Esophagus squamous epithelium (tissue), 5 donors: ENCODE measurements around the gene NME9. TPM values are rescaled to one million over a fixed set of nuclear protein-coding genes. Genes with fewer than 3 reads are reported as not detected.
A peak's percentile ranks its signal among the peaks of the same experiment; 100 is the strongest.

ENCODE experiments used
- DNase-seq: peaks from one replicate; lab custom pipeline; 2025; lab: John Stamatoyannopoulos, UW
- H3K27ac ChIP-seq, 4 donors: fragments of 200-600 bp; sonication (generic); one replicate each; pipeline ENCODE4 v1.5.1; 2016 to 2019; ENCODE audit warnings: mild to moderate bottlenecking in 1 of 4
- H3K27me3 ChIP-seq, 4 donors: fragments of 200-600 bp; sonication (generic); 1 replicate in 3 of 4; 2 replicates in 1 of 4; pipeline versions ENCODE4 v1.5.1 to v1.6.0; 2017 to 2021; ENCODE audit warnings: antibody characterized with exemption in 1 of 4
- H3K36me3 ChIP-seq, 3 donors: fragments of 200-600 bp; sonication (generic); one replicate each; pipeline ENCODE4 v1.5.1; 2016 to 2019
- H3K4me1 ChIP-seq, 3 donors: fragments of 200-600 bp; sonication (generic); one replicate each; pipeline ENCODE4 v1.5.1; 2017 to 2019
- H3K4me3 ChIP-seq, 4 donors: fragments of 200-600 bp; sonication (generic); 1 replicate in 3 of 4; 2 replicates in 1 of 4; pipeline ENCODE4 v1.5.1; 2016 to 2019; ENCODE audit warnings: mild to moderate bottlenecking in 2 of 4, moderate library complexity in 1 of 4
- H3K9me3 ChIP-seq, 3 donors: fragments of 200-600 bp; sonication (generic); one replicate each; pipeline ENCODE4 v1.5.1; 2016 to 2019
- CTCF ChIP-seq, 6 experiments: fragments of 450-650 bp in 4 of 6; fragments of 200-600 bp in 2 of 6; sonication (generic) in 2 of 6; IDR thresholded peaks; one replicate each; pipeline ENCODE4 v1.5.1; 2016 to 2019; ENCODE audit warnings: antibody characterized with exemption in 6 of 6, mild to moderate bottlenecking in 4 of 6, moderate library complexity in 4 of 6
- POLR2A ChIP-seq, 4 donors: fragments of 450-650 bp; IDR thresholded peaks; one replicate each; pipeline ENCODE4 v1.6.1; 2017; ENCODE audit warnings: antibody characterized with exemption in 4 of 4, mild to moderate bottlenecking in 4 of 4, moderate library complexity in 3 of 4
- WGBS, 2 donors: methylation state at CpG; one replicate each; pipeline ENCODE4 v1.1.5; 2018; 5-methylcytosine and 5-hydroxymethylcytosine counted together
- intact Hi-C: fragments of 100-400 bp; cut with DNase I; formaldehyde crosslinking; loops from one replicate; pipeline ENCODE4 v1.15.0; 2022
- total RNA-seq, 4 donors: library from RNA; depleted of rRNA; stranded (reverse); fragments of >200 nt; gene quantifications; one replicate each; pipeline ENCODE4 v1.1.0, GENCODE V29; 2016
- donor health status: DM: yes; HTN: yes; CAD: no.

The NME9 gene
- total RNA-seq, 4 donors from 2014 or later, result 1.3 TPM; not detected in 3

- Histone ChIP-seq H3K27me3 (no peaks in the 10 kb centered on the region), H3K4me3 (no peak overlapping the region), H3K27ac (peak overlapping the region in 1 of 4 donors; percentile 16), H3K36me3 (no peaks in the 10 kb centered on the region), H3K9me3 (no peaks in the 10 kb centered on the region), H3K4me1 (peaks cover 0 to 19% (median 7%) of the 10 kb centered on the region in 3 donors)
- TF ChIP-seq CTCF (IDR thresholded peaks at IDR 0.05), result no peak
- TF ChIP-seq POLR2A (IDR thresholded peaks at IDR 0.05), result no peak
- intact Hi-C loops, result no loop called here
- WGBS, 2 donors, result 65 to 68% methylated on average over 2 to 4 of the region's 7 CpGs
- DNase-seq, result no peak
Observed at GRCh38 chr3:138367326-138367850, 37.7 kb upstream of the NME9 start.

- Histone ChIP-seq H3K9me3 (no peaks in the 10 kb centered on the region), H3K4me1 (peaks cover 0 to 19% (median 7%) of the 10 kb centered on the region in 3 donors), H3K36me3 (no peaks in the 10 kb centered on the region), H3K4me3 (no peak overlapping the region), H3K27ac (peak overlapping the region in 1 of 4 donors; percentile 14), H3K27me3 (no peaks in the 10 kb centered on the region)
- TF ChIP-seq CTCF (IDR thresholded peaks at IDR 0.05) (no peak), POLR2A (IDR thresholded peaks at IDR 0.05) (no peak)
- no peak for DNase-seq
- WGBS, 2 donors, result 60 to 69% methylated on average over 7 to 8 of the region's 8 CpGs
- intact Hi-C loops, result no loop called here
Observed at GRCh38 chr3:138366006-138366759, 36.5 kb upstream of the NME9 start.

GRCh38 chr3:138365253-138365555 is 35.6 kb upstream of the NME9 start:
- no peak for DNase-seq
- TF ChIP-seq POLR2A (IDR thresholded peaks at IDR 0.05), result no peak
- no peak for TF ChIP-seq CTCF (IDR thresholded peaks at IDR 0.05)
- no peaks in the 10 kb centered on the region for H3K36me3 ChIP-seq
- intact Hi-C loops, result no loop called here
- peaks cover 0 to 19% (median 7%) of the 10 kb centered on the region in 3 donors for H3K4me1 ChIP-seq
- H3K9me3 ChIP-seq, result no peaks in the 10 kb centered on the region
- no peak overlapping the region for H3K27ac ChIP-seq
- WGBS, 2 donors, result 100% methylated on average over 2 of the region's 4 CpGs; no CpG with 5 or more reads in 1 of the 2 donors
- no peaks in the 10 kb centered on the region for H3K27me3 ChIP-seq
- no peak overlapping the region for H3K4me3 ChIP-seq

- TF ChIP-seq POLR2A (IDR thresholded peaks at IDR 0.05), result no peak
- no peak for TF ChIP-seq CTCF (IDR thresholded peaks at IDR 0.05)
- Histone ChIP-seq H3K36me3 (no peaks in the 10 kb centered on the region), H3K27me3 (no peaks in the 10 kb centered on the region), H3K4me1 (peaks cover 0 to 19% (median 7%) of the 10 kb centered on the region in 3 donors), H3K9me3 (no peaks in the 10 kb centered on the region), H3K27ac (no peak overlapping the region), H3K4me3 (no peak overlapping the region)
- 86 to 89% methylated on average over 6 of the region's 6 CpGs for WGBS, 2 donors
- no peak for DNase-seq
- intact Hi-C loops, result no loop called here
Observed at GRCh38 chr3:138364356-138365252, 35.0 kb upstream of the NME9 start.
